Hippocampal formation (tissue), 2 donors: ENCODE data around the gene GYPA.
"Not testable (repeated sequence)": the region's sequence is repeated elsewhere in the genome, so short reads cannot be mapped to it uniquely, and the experiment has no call there.

Experiments used
- DNase-seq, 2 donors: peaks; one replicate each; lab custom pipeline; 2025; lab: John Stamatoyannopoulos, UW

The GYPA gene

GRCh38 chr4:144129336-144129875 lies 11.1 kb downstream of the GYPA start:
- DNase-seq = not testable (repeated sequence)

- DNase-seq = not testable (repeated sequence)
Observed at GRCh38 chr4:144128709-144129320, 11.7 kb downstream of the GYPA start.

GRCh38 chr4:144125109-144125508 lies 15.4 kb downstream of the GYPA start:
- DNase-seq = not testable (repeated sequence)

- not testable (repeated sequence) for DNase-seq
Observed at GRCh38 chr4:144123982-144124635, 16.4 kb downstream of the GYPA start.

- DNase-seq = not testable (repeated sequence)
Observed at GRCh38 chr4:144123269-144123668, 17.2 kb downstream of the GYPA start.

GRCh38 chr4:144119752-144120151 lies 20.8 kb downstream of the GYPA start:
- not testable (repeated sequence) for DNase-seq

- DNase-seq = no peak
Observed at GRCh38 chr4:144115519-144115918, 25.0 kb downstream of the GYPA start.

GRCh38 chr4:144113546-144113945 lies 27.0 kb downstream of the GYPA start:
- no peak for DNase-seq

GRCh38 chr4:144104509-144105130 lies 35.9 kb downstream of the GYPA start:
- no peak for DNase-seq

GRCh38 chr4:144097776-144098175 lies 42.7 kb downstream of the GYPA start:
- DNase-seq = not testable (repeated sequence)

GRCh38 chr4:144093995-144094394 lies 46.5 kb downstream of the GYPA start:
- not testable (repeated sequence) for DNase-seq

- not testable (repeated sequence) for DNase-seq
Observed at GRCh38 chr4:144091181-144091580, 49.3 kb downstream of the GYPA start.

GRCh38 chr4:144090744-144091143 lies 49.8 kb downstream of the GYPA start:
- no peak for DNase-seq

- DNase-seq = not testable (repeated sequence)
Observed at GRCh38 chr4:144082053-144082452, 58.5 kb downstream of the GYPA start.

GRCh38 chr4:144080135-144080534 lies 60.4 kb downstream of the GYPA start:
- DNase-seq = not testable (repeated sequence)

GRCh38 chr4:144078746-144079145 lies 61.8 kb downstream of the GYPA start:
- not testable (repeated sequence) for DNase-seq

- DNase-seq = not testable (repeated sequence)
Observed at GRCh38 chr4:144061556-144061955, 79.0 kb downstream of the GYPA start.

- DNase-seq = not testable (repeated sequence)
Observed at GRCh38 chr4:144060234-144060859, 80.2 kb downstream of the GYPA start.
